Left renal cortex interstitium (tissue), 4 donors: ENCODE results near the gene MOCS3. TPM values are rescaled to one million over a fixed set of nuclear protein-coding genes. Genes with fewer than 3 reads are reported as not detected.

Experiments
- DNase-seq, 4 donors: peaks; one replicate each; pipeline ENCODE4 v3.0.0-alpha.2; 2013; ENCODE audit warnings: low read depth in 4 of 4, low spot score in 2 of 4, missing footprints in 1 of 4
- polyA plus RNA-seq, 4 donors: library from polyadenylated mRNA; unstranded; fragments of 120-200 nt; gene quantifications; one replicate each; pipeline ENCODE4 v1.2.1, GENCODE V29; 2013; ENCODE audit not compliant: insufficient read length in 4 of 4

MOCS3 gene, protein sequence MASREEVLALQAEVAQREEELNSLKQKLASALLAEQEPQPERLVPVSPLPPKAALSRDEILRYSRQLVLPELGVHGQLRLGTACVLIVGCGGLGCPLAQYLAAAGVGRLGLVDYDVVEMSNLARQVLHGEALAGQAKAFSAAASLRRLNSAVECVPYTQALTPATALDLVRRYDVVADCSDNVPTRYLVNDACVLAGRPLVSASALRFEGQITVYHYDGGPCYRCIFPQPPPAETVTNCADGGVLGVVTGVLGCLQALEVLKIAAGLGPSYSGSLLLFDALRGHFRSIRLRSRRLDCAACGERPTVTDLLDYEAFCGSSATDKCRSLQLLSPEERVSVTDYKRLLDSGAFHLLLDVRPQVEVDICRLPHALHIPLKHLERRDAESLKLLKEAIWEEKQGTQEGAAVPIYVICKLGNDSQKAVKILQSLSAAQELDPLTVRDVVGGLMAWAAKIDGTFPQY
- polyA plus RNA-seq = 1 to 10 TPM; 4.5 to 5.6 (median 5.0) TPM

DNA sequence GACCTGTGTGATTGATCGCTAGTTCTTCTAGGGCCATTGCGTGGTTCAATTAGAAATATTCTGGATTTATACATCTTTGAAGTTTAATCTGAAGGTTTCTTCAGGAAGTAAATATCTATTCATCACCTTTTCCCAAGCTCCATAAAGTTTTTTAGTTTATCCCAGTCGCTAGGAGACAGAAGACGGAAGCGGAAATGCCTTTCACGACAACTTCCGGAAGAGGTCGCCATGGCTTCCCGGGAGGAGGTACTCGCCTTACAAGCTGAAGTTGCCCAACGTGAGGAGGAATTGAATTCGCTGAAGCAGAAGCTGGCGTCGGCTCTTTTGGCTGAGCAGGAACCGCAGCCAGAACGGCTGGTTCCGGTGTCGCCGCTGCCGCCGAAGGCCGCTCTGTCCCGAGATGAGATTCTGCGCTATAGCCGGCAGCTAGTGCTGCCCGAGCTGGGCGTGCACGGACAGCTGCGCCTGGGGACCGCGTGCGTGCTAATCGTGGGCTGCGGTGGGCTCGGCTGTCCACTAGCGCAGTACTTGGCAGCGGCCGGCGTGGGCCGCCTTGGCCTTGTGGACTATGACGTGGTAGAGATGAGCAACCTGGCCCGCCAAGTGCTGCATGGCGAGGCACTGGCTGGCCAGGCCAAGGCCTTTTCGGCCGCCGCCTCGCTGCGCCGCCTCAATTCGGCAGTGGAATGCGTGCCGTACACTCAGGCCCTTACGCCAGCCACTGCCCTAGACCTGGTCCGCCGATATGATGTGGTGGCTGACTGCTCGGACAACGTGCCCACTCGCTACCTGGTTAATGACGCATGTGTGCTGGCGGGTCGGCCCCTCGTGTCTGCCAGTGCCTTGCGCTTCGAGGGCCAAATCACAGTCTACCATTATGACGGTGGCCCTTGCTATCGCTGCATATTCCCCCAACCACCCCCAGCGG, at the start of gene MOCS3:
Gene MOCS3, plus strand, starts transcription at position 204 of the 928 bp plus-strand sequence. Its CDS starts 25 bp downstream, at position 229.
- peak; percentile 88 to 92 (median 89) for DNase-seq

DNA sequence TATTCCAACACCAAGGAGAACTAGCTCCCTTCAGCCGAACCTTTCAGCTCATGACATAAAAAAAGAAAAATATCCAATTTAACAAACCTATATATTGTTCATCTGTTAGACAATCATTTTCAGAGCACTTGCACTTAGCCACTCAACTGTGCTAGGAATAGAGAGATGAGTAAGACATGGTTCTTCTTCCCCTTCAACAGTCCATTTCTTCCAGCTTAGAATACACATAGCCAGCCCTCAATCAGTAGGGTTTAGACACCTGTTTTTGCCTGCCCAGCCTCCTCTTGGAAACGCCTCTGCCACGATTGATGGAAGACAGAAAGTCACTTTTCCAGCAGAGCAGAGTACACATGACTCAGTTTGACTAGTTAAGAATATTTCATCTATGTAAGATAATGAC, 49.2 kb upstream of the MOCS3 start:
- no peak for DNase-seq

DNA sequence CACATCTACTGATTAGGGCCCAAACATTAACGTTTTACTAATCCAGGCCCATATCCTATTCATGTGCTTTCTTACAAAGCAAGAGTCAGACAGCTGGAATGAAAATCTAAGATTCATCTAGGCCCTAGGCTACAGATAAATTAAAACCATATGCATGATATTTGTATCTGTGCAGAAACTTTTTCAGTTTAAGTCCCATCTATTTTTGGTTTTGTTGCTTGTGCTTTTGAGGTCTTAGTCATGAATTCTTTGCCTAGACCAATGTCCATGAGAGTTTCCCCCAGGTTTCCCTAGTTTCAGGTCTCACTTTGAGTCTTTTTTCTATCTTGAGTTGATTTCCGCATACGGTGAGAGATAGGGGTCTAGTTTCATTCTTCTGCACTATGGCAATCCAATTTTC, 47.6 kb upstream of the MOCS3 start:
- DNase-seq = no peak

DNA sequence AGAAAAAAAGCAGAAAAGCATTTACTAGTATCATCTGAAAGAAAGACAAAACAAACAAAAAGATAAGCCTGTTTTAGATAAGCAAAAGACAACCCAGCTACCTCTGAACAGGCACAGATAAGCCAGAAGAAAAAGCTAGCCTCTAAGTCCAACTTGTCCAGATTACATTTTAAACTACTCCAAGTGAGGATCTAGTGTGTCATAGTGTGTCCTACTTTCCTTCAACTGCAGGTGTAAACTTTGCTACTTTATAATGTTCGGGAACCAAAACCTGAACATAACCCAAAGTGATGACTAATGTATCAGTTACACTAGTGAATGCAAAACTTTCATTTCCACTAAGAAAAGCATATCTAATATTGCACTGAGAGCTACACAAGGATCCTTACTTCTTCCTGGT, 46.9 kb upstream of the MOCS3 start:
- DNase-seq = no peak

DNA sequence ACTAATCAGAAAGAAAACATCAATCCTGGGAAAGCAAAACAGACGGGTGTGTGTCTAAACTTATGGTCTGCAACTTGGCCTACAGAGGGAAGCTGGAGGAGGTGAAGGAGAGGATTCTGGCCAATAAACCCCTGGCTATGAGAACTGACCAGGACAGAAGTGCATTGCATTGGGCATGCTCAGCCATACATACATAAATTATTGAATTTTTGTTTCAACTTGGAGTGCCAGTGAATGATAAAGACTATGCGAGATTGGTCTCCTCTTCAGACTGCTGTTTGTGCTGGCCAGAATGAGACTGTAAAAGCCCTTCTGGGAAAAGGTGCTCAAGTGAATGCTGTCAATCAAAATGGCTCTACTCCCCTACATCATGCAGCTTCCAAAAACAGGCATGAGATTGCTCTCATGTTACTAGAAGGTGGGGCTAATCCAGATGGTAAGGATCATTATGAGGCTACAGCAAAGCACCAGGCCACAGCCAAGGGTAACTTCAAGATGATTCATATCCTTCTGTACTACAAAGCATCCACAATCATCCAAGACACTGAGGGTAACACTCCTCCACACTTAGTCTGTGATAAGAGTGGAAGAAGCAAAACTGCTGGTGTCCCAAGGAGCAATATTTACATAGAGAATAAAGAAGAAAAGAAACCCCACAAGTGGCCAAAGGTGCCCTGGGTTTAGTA, 44.8 kb upstream of the MOCS3 start:
- no peak for DNase-seq

DNA sequence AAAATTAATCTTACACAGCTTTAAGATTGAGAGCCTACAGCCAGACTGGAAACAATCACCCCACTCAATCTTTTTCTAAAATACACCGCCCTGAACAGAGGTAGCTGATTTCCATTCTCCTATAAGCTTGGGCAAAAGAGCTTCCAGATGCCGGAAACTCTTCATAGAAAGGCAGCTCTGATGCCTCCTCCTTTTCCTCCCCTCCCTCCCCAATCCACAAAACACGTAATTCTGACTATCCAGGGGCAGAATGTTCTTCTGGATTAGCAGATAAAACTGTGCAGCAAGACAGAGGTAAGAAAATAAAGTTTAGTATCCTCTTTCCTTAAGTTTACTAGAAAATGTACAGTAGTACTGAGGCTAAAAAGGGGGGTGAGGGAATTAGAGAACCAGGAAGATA, 43.2 kb upstream of the MOCS3 start:
- DNase-seq = no peak

DNA sequence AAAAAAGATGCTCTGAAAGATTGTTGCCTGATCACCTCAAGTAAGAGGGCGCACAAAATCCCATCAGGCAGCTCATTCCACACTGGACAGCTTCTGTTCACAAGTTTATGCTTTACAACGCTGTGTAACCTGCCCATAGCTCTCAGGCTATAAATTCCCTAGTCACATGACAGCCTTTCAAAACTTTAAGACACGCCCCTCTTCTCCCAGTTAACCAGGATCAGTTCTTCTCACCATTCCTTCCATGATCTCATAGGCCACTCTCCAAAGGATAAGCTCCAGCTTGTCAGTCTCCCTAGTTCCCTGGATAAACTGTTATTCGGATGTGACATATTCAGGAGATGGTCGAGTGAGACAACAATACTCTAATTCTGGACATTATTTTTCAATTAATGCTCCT, 42.4 kb upstream of the MOCS3 start:
- DNase-seq = no peak

DNA sequence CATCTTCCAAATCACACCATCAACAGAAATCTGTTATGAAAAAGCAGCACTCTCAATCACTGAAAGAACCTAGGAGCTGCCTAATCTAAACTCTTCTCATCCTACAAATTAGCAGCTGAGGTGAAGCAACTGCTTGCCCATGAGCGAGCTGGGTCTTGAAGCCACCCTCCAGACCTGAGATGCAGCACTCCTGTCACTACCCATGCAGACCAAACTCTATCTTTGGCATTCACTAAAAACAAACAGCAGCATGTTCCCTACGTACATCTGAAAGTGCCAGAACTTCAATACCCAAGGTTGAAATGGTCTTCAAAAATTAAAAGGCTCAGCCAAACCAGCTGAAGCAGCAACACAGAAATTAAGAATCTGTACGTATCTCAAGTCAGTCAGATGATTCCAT, 41.7 kb upstream of the MOCS3 start:
- DNase-seq = no peak

DNA sequence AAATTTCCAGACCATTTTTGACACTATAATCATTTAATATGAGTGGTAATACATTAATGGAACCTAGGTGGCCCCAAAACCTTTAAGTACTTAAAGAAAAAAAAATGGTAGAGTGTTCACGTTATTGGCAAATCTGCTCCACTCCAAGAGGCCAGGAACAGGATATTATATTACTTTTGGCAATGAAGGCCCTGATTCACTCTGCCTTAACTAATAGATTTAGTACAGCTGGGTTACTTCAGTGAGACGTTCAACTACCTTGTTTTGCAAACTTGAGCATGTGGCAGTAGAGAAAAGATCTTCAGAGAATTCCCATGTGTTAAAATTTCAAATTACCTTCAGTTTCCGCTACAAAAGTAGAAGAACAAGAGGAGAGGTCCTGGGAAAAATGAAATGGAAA, 40.2 kb upstream of the MOCS3 start:
- DNase-seq = no peak

DNA sequence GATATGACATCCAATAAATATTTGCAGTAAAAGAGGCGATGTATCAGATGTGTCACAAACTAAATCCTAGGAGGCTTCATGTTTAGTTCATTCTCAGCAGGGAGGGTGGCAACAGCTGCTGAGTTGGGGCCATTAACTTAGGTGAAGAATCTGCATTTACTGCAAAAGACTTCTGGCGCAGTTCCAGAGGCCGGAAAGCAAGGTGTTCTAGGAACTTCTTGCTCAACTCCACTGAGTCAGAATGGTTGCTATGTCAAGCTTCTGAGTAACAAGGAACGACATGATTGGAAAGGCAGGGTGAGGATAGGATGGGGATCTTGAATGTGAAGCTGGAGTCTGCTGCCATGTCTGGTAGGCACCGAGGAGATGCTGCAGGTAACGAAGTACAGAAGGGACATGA, 39.1 kb upstream of the MOCS3 start:
- DNase-seq = no peak

DNA sequence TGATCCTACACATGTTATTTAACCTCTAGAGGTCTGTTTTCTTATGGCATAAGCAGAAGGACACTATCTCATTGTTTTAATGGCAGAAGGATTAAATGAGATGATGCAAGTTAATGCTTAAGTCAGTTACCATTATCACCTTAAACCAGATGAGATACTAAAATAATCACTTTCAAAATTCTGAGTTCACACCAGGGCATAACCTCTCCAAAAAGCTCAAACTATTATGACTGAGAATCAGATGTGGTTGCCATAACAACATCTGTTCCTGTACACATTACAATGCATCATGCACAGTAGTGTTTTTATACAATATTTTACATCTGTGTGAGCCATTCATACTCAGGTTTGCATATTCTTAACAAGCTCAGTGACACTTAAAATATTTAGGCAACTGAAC, 37.6 kb upstream of the MOCS3 start:
- DNase-seq = no peak

DNA sequence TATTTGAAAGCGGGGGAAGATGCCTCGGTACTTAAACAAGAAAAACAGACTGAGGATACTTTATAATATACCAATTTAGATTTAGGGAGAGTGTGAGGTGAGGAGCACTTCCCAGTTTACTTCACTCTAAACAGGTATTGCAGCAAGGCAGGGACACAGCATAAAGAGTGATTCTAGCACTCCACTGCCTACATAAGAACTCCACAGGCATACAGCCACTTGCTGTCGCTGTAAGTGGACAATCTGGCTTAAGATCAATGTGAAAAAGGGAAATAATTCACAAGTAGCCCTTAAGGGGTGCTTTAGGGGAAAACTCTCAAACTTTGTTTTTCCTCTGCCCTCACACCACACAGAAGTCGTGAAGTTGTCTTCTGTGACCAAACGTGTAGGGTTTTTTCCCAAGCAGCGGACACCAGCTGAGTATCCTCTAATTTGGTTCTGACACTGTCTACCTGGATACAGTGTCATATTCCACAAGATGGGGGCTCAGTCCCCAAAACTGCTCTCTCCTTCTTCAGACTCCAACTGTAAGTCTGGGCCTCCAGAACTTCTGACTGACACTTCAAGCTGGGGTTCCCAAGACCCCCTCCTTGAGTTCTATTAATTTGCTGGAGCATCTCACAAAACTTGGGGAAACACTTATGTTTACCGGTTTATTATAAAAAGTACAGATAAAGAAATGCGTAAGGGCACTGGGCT, 36.7 kb upstream of the MOCS3 start:
- DNase-seq = no peak

DNA sequence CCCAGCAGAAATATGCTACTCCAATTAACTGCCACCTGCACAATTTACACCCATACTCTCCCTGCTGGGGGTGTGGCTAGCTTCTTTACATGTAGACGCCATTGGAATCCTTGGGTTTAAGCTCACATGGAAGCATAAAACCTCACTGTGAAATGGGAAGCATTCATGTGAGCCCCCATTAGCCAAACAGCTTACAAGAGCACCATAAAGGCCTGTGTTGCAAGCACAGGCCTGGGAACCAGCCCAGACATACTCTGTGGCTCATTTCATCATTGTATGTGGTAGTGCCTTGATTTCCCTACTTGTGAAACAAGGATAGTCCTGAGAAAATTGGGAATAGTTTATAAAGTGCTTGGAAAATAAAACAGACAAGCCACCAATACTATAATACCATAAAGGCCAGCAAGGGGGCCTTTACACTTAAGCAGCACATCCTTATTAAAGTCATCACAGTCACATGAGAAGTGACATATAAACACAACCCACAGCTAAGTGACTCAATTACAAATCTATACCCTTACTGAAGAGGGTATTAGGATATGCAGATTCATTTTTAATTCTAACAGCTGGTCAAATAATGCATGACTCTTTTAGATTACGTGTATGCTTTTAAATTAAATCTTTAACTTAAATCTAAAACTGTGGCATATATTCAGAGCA, 34.2 kb upstream of the MOCS3 start:
- DNase-seq = no peak

DNA sequence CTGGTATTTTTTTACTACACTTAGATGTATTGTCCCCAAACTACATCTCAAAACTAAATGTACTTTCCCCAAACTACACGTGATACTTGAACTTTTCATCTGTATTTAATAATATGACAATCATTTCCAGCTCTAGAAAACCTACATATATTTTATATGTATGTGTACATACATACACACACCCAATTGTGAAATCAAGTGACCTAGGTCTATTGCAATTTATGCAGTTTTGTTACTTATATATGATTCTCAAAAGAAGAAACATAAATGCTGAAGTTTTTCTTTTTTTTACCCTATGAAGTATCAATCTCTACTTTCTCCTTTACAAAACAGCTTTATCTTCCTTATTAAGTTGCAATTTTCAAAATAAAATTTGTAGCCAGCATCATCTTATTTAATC, 32.1 kb upstream of the MOCS3 start:
- DNase-seq = no peak

DNA sequence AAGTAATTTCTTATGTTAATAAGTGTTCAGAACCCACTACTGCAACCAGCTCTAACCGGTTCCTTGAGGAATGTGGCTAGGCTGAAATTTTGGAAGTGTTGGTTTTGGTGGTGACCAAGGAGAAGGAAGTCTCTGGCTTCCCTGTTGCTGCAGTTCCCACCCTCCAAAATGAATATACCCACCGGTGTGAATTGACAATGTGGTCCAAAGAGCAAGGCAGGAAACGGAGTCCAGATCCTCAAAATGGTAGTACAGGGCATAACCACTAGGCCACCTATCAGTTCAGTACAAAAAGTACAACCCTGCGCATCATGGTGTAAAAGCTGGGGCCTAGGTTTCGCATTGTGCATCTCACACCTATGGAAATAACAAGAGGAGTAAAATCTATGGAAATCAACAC, 30.1 kb upstream of the MOCS3 start:
- DNase-seq = no peak

DNA sequence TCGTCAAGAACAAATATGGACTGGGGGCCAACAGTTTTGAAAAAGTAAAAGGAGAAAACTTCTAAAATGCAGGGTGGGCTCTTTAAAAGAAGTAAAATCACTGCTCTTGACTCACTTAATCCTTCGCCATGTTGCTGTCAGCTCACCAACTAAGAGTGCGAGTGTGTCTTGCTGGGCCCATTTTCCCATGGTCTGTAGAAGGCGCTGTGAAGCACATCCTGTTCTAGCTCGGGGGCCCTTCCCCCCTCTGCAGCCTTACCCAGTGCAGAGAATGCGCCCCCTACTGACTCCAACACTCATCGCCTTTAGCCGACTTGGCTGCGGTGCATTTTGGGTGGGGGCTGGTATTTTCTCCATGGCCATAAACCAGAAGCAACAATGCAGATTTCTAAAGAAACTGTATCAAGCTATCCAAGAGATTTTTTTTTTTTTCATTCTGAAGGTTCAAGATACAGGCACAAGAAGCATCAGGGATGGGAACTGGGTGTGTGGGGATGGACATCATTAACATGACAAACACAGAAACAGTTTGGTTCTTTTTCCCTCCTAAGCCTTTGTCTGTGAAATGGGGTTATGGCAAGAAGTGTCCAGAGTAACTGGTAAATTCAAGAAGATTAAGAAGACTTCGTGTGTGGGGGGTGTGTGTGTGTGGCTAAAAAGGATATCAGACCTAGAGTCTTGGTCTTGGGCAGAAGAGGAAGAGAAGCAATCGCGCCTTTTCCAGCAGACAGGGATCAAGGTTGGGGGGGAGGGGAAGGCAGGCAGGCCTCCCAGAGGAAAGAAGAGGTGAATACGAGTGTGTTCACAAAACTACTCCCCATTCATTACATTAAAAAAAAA, 29.1 kb upstream of the MOCS3 start:
- DNase-seq = peak; percentile 81 to 94 (median 87)

DNA sequence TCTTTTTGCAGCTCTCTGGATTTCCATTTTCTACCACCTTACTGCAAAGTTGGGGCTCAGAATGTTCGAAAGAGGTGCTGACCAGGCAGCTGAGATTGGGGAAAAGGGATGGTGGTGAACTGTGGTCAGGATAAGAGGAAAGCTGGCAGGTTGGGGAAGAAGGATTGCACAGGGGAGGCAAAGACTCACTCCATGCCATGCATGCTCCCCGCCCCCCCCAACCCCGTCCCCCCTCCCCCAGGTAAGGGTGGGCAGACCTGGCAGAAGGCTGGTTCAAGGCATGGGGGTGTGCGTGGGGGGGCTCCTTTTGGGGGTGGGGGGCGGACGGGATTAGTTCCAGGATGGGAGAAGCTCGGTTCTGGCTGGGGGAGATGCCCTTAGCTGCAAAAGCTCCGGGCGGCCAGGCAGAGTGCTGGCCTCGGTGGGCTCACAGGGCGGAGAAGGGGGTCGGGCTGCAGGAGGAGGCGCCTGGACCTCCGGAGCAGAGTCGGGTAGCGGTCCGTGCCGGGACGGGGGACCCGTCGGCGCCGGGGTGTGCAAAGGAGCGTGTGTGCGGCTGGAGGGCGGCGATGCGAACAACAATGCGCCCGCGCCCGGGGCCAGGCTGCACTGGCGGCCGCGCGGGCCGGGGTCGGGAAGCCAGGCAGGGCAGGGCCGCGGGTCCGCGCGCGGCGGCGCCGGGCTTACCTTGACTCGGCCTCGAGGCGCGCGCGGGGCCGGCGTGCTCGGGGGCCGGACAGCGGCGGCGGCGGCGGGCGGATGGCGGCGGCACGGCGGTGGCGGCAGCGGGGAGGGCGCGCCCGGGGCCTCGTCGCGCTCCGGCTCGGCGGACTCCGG, 28.3 kb upstream of the MOCS3 start:
- DNase-seq = no peak

DNA sequence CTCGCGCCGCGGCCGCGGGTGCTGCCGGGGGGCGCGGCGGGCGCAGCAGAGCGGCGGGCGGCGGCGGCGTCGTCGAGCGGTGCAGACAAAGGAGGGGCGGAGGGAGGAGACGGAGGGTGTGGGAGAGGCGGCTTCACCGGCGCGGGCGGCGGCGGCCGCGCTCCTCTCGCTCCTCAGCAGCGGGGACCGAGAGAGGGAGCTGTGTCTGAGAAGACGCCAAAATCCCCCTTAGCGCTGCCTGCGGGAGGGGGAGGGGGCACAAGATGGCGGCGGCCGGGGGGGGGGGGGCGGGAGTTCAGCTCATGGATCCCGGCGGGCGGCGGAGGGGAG, 27.7 kb upstream of the MOCS3 start:
- no peak for DNase-seq
